ENCODE measurements around the gene PTPN4.
"Not testable (repeated sequence)": the region's sequence is repeated elsewhere in the genome, so short reads cannot be mapped to it uniquely, and the experiment has no call there.

PTPN4 gene

DNA sequence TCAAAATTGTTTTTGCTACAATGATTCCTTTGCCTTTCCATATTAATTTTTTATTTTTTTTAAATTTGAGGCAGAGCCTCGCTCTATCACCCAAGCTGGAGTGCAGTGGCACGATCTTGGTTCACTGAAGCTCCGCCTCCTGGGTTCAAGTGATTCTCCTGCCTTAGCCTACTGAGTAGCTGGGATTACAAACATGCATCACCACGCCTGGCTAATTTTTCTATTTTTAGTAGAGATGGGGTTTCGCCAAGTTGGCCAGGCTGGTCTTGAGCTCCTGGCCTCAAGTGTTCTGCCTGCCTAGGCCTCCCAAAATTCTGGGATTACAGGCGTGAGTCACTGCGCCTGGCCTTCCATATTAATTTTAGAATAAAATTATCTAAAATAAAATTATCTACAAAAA, 41.3 kb downstream of the PTPN4 start:
- no peak for DNase-seq (ENCODE audit: low read depth in 1 of 2, low spot score in 1 of 2)

DNA sequence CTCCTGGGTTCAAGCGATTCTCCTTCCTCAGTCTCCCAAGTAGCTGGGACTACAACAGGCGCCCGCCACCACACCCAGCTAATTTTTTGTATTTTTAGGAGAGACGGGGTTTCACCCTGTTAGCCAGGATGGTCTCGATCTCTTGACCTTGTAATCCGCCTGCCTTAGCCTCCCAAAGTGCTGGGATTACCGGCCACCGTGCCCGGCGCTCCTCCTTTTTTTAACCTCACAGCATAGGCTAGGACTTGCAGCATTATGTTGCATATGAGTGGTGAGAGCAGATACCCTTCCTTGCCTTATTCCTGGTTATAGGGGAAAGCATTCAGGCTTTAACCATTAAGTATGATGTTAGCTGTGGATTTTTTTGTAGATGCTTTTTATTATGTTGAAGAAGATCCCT, 42.3 kb downstream of the PTPN4 start:
- not testable (repeated sequence) for DNase-seq (ENCODE audit: low read depth in 1 of 2, low spot score in 1 of 2)

DNA sequence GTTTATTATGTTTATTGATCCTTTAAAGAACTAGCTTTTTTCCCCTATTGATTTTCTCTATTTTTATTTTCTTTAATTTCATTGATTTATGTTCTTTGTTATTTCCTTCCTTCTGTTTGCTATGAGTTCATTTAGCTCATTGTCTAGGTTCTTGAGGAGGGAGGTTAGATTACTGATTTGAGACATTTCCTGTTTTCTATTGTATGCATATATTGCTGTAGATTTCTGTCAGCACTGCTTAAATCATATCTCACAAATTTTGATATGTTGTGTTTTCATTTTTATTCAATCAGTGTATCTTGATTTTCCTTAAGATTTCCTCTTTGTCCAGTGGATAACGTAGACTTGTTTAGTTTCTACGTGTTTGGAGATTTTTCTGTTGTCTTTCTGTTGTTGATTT, 43.4 kb downstream of the PTPN4 start:
- DNase-seq (ENCODE audit: low read depth in 1 of 2, low spot score in 1 of 2), result no peak

DNA sequence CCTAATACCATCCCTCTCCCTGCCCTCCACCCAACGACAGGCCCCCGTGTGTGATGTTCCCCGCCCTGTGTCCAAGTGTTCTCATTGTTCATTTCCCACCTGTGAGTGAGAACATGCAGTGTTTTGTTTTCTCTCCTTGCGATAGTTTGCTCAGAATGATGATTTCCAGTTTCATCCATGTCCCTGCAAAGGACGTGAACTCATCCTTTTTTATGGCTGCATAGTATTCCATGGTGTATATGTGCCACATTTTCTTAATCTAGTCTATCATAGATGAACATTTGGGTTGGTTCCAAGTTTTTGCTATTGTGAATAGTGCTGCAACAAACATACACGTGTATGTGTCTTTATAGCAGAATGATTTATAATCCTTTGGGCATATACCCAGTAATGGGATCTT, 44.7 kb downstream of the PTPN4 start:
- not testable (repeated sequence) for DNase-seq (ENCODE audit: low read depth in 1 of 2, low spot score in 1 of 2)

DNA sequence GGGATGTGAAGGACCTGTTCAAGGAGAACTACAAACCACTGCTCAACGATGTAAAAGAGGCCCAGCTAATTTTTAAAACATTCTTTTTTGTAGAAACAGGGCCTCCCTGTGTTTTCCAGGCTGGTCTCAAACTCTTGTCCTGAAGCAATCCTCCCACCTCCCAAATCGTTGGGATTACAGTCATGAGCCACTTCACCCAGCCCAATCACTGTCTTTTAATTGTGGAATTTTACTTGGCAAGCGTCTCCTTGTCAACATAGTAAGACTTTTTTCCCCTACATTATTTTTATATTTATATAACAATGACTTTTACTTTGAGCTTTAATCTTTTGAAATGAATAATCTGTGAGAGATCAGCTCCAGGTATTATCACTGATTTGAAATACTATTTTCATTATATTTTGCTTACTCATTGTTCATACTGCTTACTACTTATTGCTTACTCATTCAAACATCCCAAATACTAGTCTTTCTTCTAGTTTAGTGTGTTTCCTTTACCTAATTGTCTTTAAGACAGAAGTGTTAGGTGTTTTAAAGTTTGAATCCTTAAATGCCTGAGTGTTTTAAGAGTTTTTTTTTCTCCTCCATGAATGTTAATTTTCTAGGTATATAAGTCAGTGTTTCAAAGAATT, 48.9 kb downstream of the PTPN4 start:
- DNase-seq (ENCODE audit: low read depth in 1 of 2, low spot score in 1 of 2), result no peak

DNA sequence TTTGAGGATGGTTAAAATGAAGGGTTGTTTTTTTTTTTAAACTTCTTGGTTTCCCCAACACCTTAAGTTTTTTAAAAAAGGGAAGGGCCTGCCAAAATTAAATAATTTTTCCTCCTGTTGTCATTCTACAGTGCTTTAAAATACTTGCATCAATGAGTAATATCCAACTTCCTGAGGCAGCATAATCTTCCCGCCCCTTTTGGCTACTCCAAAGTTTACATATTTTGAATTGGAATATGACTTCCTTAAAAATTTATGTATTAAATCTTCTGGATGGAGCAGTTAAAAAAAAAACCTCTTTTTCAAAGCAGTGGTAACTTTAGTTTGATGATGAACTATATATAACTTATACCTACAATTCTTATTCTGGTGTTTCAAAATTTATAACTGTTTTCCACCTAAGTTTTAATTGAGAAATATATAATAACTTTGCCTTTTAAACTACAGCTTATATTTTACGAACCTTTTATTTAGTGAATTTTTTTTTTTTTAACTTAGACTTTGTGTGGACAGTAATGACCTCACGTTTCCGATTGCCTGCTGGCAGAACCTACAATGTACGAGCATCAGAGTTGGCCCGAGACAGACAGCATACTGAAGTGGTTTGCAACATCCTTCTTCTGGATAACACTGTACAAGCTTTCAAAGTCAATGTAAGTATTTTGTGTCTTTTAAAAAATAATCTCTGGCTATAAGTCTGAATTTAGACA, 49.8 kb downstream of the PTPN4 start:
- no peak for DNase-seq (ENCODE audit: low read depth in 1 of 2, low spot score in 1 of 2)

DNA sequence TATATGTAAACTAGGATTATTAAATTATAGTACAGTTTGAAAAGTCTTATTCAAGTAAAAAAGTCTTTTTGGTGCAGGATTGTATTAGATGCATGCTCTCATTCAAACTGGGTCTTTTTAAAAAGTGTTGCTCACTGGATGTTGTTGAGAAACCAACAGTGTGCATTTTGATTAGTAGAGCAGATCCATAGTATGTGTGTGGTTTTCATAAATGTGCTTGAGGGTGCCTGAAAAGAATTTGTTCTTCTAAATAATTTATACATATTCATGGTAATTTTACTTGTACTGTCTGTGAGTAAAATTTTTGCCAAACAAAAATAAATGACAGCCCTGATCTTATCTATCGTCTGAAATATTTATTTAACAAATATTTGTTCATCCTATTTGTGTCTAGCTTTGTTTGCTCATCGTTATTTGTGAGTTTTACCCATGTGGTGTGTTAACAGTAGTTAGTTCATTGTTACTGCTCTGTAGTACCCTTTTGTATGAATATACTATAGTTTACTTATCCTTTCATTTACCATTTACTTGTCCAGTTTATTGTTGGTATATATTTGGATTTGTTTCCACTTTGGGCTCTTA, 50.4 kb downstream of the PTPN4 start:
- no peak for DNase-seq (ENCODE audit: low read depth in 1 of 2, low spot score in 1 of 2)

DNA sequence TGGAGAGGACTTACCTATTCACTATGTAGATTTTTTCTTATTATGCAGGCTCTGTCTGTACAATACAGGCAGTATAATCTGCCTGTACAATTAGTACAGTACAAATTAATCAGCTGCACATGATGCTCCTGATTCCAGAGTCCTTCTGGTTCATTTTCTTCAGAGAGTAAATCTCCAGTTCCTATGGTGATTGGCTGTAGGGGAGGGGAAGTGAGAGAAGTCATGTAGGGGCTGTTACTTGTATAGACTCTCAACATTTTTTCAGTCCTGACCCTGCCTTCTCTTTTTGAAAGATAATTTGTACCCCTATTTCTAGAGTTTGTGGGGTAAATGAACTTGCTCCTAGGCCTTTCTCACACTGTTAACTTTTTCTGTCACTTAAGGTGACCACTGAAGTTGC, 54.5 kb downstream of the PTPN4 start:
- DNase-seq (ENCODE audit: low read depth in 1 of 2, low spot score in 1 of 2), result no peak

DNA sequence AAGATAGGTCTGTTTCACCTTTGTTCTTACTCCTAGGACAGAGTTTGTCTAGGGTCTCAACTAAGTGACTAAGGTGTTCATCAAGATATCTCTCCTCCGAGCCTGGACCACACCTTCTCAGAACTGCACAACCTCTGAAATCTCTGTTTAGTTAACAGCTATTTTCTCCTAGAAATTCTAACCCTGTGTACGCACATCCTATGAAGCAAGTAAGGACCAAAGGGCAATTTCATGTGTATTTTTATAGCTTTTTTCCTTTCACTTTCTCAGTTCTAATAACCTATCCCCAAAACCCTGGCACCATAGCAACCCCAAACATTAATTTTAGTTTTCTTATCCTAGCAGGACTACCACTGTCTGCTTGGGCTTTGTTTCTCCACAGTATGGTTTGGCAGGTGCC, 59.1 kb downstream of the PTPN4 start:
- DNase-seq (ENCODE audit: low read depth in 1 of 2, low spot score in 1 of 2), result no peak

DNA sequence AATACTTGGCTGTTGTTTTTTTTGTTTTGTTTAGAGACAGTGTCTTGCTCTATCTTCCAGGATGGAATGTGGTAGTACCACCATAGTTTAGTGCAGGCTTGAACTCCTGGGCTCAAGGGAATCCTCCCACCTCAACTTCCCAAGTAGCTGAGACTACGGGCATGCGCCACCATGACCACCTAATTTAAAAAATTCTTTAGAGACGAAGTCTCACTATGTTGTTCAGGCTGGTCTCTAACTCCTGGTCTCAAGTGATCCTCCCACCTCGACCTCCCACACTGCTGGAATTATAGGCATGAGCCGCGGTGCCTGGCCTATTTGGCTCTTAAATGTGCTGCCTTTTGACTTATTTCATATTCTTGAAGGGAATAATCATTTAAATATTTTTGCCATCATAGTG, 60.1 kb downstream of the PTPN4 start:
- DNase-seq (ENCODE audit: low read depth in 1 of 2, low spot score in 1 of 2), result no peak

DNA sequence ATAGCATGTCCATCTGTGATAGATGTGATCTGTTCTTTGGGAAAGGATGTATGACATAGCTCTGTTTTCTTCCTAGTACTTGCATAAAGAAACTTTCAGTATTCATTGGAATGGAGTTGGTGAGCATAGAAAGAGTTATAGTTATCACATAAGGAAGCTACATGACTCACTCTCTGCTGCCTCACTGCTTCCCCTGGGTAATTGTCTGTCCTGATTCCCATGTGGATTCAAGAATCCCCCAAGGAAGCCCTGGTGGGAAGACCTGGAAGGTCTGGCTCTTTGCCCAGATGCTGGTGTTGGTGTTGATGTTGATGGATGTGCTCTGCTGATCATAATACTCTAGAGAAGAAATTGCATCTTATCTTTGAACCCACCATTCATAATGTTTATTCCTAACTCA, 60.6 kb downstream of the PTPN4 start:
- no peak for DNase-seq (ENCODE audit: low read depth in 1 of 2, low spot score in 1 of 2)

DNA sequence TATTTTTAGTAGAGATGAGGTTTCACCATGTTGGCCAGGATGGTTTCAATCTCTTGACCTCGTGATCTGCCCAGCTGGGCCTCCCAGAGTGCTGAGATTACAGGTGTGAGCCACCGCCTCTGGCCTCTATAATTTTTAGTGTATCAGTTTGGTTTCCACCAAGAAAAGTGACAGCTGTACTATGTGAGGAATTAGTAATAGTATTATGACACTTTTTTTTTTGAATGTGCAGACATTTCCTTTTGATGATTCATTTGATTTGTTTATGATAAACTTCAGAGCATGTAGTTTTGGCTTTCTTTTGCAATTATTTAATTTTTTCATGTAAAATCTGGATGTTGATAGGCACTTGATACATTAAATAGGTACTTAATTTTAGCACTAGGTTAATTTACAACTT, 61.5 kb downstream of the PTPN4 start:
- no peak for DNase-seq (ENCODE audit: low read depth in 1 of 2, low spot score in 1 of 2)

DNA sequence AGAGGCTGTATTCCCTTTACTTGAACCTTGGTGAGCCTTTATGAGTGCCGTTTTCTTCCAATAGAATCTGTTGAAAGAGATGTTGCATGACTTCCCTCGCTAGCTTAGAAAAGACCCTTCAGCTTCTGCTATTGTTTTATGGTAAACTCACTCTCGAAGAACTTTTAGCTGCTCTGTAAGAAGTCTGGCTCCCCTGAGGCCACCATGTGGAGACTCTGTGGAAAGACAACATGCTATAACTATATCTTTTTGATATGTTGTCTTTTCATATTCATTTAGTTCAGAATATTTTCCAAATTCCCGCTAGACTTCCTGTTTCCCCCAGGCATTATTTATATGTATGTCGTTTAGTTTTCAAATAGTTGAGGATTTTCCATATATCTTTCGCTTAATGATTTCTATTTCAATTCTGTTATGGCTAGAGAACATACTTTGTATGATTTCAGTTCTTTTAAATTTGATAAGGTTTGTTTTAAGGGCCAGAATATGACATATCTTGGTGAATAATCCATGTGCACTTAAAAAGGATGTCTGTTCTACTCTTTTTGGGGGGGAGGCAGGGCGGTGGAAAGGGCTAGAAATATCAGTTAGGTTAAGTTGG, 64.1 kb downstream of the PTPN4 start:
- no peak for DNase-seq (ENCODE audit: low read depth in 1 of 2, low spot score in 1 of 2)

DNA sequence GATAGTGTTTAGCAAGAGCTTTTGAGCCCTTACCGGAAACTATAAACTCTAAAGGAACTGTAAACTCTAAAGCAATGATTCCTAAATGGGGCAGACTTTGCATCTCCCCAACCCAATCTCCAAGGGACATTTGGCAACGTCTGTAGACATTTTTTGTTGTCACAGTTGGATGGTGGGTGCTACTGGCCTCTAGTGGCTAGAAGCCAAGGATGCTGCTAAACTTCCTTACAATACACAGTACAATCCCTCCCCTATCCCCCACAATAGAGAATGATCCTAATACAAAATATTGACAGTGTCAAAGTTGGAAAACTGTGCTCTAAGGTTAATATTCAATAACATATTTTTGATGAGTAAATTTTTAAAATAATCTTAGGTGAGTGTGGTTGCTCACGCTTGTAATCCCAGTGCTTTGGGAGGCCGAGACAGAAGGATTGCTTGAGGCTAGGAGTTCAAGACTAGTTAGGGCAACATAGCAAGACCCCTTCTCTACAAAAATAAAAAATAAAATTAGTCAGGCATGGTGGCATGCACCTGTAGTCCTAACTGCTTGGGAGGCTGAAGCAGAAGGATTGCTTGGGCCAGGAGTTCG, 66.7 kb downstream of the PTPN4 start:
- no peak for DNase-seq (ENCODE audit: low read depth in 1 of 2, low spot score in 1 of 2)

DNA sequence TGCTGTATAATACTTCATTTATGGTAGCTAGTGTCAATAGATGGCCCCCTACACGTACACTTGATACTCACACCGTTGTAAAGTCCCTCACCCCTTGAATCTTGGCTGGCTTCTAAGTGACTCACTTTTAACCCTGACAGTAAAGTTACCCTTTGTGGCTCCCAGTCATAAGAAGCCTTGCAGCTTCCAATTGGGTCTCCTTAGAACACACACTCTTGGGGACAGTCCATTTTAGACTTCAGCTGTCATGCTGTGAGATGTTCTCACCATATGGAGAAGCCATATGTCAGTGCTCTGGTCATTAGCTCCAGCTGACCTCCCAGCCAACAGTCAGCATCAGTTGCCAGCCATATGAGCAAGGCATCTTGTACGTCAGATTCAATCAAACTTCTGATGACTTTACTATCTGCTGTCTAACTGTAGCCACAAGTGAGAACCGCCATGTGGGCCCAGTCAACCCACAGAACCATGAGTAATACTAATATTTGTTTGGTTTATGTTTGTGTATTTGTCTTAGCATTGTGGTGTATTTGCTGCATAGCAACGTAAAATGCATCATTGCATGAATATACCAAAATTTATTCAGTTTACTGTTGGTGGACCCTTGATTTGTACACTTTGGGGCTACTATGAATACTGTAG, 68.3 kb downstream of the PTPN4 start:
- DNase-seq (ENCODE audit: low read depth in 1 of 2, low spot score in 1 of 2), result no peak

DNA sequence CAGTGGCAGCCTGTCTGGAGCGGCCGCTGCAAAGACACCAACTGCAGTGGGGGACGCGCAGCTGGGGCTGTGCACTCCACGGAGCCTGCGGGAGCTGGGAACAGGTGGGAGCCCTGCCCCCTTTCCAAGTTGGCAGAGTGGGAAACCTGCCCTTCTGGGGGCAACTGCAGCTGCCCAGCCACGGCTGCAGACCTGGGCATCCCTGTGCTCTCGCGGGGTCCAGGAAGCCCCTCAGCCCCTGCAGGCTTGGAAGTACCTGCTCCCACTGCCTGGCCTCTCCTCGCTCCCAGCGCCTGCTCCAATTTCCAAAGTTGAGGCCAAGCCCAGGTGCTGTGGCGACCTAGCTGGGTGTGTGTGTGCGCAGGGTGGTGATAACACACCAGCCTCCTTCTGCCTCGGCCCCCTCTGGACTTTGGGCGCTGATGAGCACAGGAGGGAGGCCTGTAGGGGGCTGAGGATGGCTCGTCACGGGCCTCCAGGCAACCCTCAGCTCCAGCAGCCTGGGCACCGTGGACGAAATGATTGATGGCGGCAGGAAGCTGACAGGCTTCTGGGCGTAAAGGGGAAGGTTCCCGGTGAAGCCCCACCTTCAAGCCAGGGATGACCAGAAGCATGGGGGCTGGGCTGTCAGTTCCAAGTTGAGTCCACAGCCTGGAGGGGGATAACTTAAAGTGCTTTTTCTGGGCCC, 76.9 kb downstream of the PTPN4 start:
- no peak for DNase-seq (ENCODE audit: low read depth in 1 of 2, low spot score in 1 of 2)

DNA sequence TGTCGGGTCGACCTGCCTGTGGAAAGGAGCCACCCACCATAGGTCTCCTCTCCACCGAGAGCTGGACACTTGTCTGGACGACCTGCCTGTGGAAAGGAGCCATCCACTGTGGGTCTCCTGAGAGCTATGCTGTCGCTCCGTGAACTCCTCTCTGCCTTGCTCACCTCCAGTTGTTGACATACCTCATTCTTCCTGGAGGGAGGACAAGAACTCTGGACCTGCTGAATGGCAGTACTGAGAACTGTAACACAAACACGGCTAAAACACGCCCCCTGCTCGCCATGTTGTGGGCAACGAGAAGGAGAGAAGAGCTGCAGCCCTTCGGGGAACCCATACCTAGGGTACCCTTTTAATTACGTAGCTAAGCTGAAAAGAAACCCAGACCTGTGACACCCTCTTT, 77.6 kb downstream of the PTPN4 start:
- DNase-seq (ENCODE audit: low read depth in 1 of 2, low spot score in 1 of 2), result no peak

DNA sequence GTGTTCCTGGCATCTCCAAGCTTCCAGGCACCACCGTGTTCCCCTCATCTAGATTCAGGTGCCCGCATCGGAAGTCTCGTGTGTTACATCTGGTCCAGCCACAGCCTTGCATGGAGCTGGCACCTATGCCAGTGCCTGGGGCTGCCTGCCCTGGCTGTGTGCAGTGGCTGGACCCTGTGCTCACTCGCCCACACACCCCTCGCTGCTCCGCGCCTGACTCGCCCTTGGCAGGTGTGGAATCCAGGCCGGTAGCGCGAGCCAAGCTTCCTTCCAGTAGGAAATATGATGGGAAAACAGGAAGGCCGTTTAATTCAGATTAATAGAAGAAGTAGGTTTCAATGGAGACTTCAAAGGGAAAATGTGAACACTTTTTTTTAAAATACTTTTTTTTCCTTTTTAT, 78.0 kb downstream of the PTPN4 start:
- DNase-seq (ENCODE audit: low read depth in 1 of 2, low spot score in 1 of 2), result no peak

DNA sequence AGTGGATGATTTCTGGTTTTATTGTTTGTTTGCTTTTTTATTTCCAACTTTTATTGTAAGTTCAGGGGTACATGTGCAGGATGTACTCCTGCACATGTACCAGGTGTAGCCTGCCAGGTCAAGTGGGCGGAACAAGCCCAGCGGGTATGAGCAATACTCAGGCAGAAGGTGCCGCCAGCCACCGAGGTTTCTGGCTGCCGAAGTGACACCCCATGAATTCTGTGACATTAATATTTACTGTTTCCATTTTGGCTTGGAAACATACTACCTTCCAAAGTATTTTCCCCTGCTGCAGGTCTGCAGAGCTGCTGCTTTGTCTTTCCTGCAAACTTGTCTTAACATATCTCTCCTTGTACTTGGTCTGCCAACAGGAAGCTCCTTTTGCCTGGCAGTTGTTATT, 78.5 kb downstream of the PTPN4 start:
- DNase-seq (ENCODE audit: low read depth in 1 of 2, low spot score in 1 of 2), result no peak

DNA sequence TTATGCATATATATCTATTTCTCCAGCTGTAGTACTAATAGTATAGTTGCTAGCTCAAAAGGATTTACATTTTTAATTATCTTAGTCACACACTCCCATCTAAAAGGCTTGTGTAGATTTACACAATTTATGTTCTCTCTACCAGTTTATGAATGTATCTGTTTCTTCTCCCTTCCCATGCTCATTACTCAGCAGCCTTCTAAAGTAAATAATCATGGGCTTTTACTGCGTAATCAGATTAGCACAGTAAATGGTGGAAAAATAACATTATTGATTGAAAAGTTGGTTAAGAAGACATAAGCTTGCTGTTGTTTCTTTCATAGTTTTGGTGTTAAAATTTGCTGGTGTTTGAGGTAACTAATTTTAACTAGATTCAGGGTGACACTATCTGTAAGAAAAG, 81.8 kb downstream of the PTPN4 start:
- DNase-seq (ENCODE audit: low read depth in 1 of 2, low spot score in 1 of 2), result no peak

DNA sequence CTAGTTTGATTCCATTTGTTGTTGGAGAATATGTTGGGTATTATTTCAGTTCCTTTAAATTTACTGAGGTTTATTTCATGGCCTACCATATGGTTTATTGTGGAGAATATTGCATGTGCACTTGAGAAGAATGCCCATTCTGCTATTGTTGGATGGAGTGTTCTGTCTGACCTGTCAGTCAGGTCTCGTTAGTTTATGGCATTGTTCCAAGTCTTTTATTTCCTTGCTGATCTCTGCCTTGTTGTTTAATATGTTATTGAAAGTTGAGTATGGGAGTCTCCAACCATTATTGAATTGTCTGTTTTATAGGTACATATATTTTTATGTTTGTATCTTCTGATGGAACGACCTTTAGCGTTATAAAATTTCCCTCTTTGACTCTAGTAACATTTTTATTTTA, 86.3 kb downstream of the PTPN4 start:
- DNase-seq (ENCODE audit: low read depth in 1 of 2, low spot score in 1 of 2), result no peak

All from stimulated activated CD4-positive, alpha-beta T cell treated with anti-CD3 and anti-CD28 coated beads, Interleukin-15, amount 100 ng/mL, for 1 hour (primary cell).